AG09319 (cell line): ENCODE measurements around the gene FAM168B.
A peak's percentile ranks its signal among the peaks of the same experiment; 100 is the strongest.

ENCODE experiments used
- DNase-seq: peaks from one replicate; pipeline ENCODE4 v3.0.0-alpha.2; 2010; ENCODE audit warnings: low read depth; ENCODE audit errors: extremely low read depth
- CTCF ChIP-seq: IDR thresholded peaks from 2 replicates; pipeline ENCODE4 v1.5.1; 2011; ENCODE audit warnings: low read depth, mild to moderate bottlenecking, inconsistent platforms, low read length, moderate library complexity

The FAM168B gene

GRCh38 chr2:131058920-131059319, 34.3 kb downstream of the FAM168B start:
- no peak for TF ChIP-seq CTCF
- no peak for DNase-seq

- DNase-seq, result no peak
These were observed 34.9 kb downstream of the FAM168B start for GRCh38 chr2:131058214-131058843.

GRCh38 chr2:131056932-131057287, 36.4 kb downstream of the FAM168B start:
- TF ChIP-seq CTCF, result no peak

More at GRCh38 chr2:131058214-131058843, 34.9 kb downstream of the FAM168B start:
- TF ChIP-seq CTCF, result no peak

GRCh38 chr2:131056204-131056931, 36.9 kb downstream of the FAM168B start:
- DNase-seq, result no peak
- no peak for TF ChIP-seq CTCF

More at GRCh38 chr2:131056932-131057287, 36.4 kb downstream of the FAM168B start:
- DNase-seq, result no peak

- TF ChIP-seq CTCF, result no peak
- peak; percentile 7 for DNase-seq
These were observed 37.8 kb downstream of the FAM168B start for GRCh38 chr2:131055169-131056065.

GRCh38 chr2:131054488-131054887, 38.8 kb downstream of the FAM168B start:
- no peak for DNase-seq
- no peak for TF ChIP-seq CTCF

GRCh38 chr2:131052741-131053263, 40.5 kb downstream of the FAM168B start:
- DNase-seq, result no peak
- TF ChIP-seq CTCF, result no peak
